OCI-LY1 (cell line): ENCODE results near the gene PVALEF.

Experiments used
- H2AFZ ChIP-seq: fragments of 200-600 bp; sonication (generic), shearing (Covaris generic); 2 replicates; pipeline ENCODE4 v1.6.0; 2014; ENCODE audit warnings: antibody characterized with exemption, mild to moderate bottlenecking, low read length
- H3F3A ChIP-seq: fragments of 200-600 bp; sonication (generic), shearing (Covaris generic); 2 replicates; pipeline ENCODE4 v1.6.0; 2014; ENCODE audit warnings: mild to moderate bottlenecking, antibody characterized with exemption, low read length, moderate library complexity; ENCODE audit not compliant: insufficient read depth
- H3K27ac ChIP-seq: fragments of 200-600 bp; sonication (generic); 2 replicates; pipeline ENCODE4 v1.5.1; 2014; ENCODE audit warnings: low read length, mixed run types, mild to moderate bottlenecking, low read depth; ENCODE audit not compliant: poor library complexity, severe bottlenecking
- H3K27me3 ChIP-seq: fragments of 200-600 bp; sonication (generic); 2 replicates; pipeline ENCODE4 v1.6.0; 2014; ENCODE audit warnings: antibody characterized with exemption, mild to moderate bottlenecking, low read length, moderate library complexity; ENCODE audit not compliant: insufficient read depth
- H3K36me3 ChIP-seq: fragments of 200-600 bp; sonication (generic); 2 replicates; pipeline ENCODE4 v1.6.1; 2014; ENCODE audit warnings: mild to moderate bottlenecking, antibody characterized with exemption, low read length, moderate library complexity, mixed read lengths; ENCODE audit not compliant: insufficient read depth
- H3K4me1 ChIP-seq: fragments of 200-600 bp; sonication (generic); 2 replicates; pipeline ENCODE4 v1.5.1; 2014; ENCODE audit warnings: mild to moderate bottlenecking, low read length, moderate library complexity; ENCODE audit not compliant: insufficient read depth, severe bottlenecking
- H3K4me2 ChIP-seq: fragments of 200-600 bp; sonication (generic), shearing (Covaris generic); 2 replicates; pipeline ENCODE4 v1.6.1; 2014; ENCODE audit warnings: low read length
- H3K4me3 ChIP-seq: fragments of 200-600 bp; sonication (generic); 2 replicates; pipeline ENCODE4 v1.5.1; 2014; ENCODE audit warnings: low read length, low read depth, mild to moderate bottlenecking, mixed read lengths; ENCODE audit not compliant: poor library complexity, severe bottlenecking
- H3K79me2 ChIP-seq: fragments of 200-600 bp; shearing (Covaris generic); 2 replicates; pipeline ENCODE4 v1.6.1; 2016; ENCODE audit warnings: mixed run types, low read length, mixed read lengths; ENCODE audit not compliant: insufficient read depth
- H3K9ac ChIP-seq: fragments of 200-600 bp; sonication (generic), shearing (Covaris generic); 2 replicates; pipeline ENCODE4 v1.6.1; 2014; ENCODE audit warnings: mild to moderate bottlenecking, low read length, mixed read lengths
- H3K9me2 ChIP-seq: fragments of 200-600 bp; sonication (generic), shearing (Covaris generic); 2 replicates; pipeline ENCODE4 v1.6.1; 2014; ENCODE audit warnings: low read depth, mild to moderate bottlenecking, low read length, mixed read lengths
- H3K9me3 ChIP-seq: fragments of 200-600 bp; shearing (Covaris generic); 2 replicates; pipeline ENCODE4 v1.6.1; 2014; ENCODE audit warnings: low read length, mixed read lengths
- H4K20me1 ChIP-seq: fragments of 200-600 bp; sonication (generic), shearing (Covaris generic); 2 replicates; pipeline ENCODE4 v1.6.0; 2016; ENCODE audit warnings: mild to moderate bottlenecking, low read length; ENCODE audit not compliant: insufficient read depth
- EZH2 ChIP-seq: fragments of 200-600 bp; sonication (generic), shearing (Covaris generic); IDR thresholded peaks from 2 replicates; pipeline ENCODE4 v1.8.0; 2017; ENCODE audit warnings: borderline replicate concordance, mixed run types, mild to moderate bottlenecking, antibody characterized with exemption, low read length, moderate library complexity, mixed read lengths
- TF ChIP-seq, protein P1 (sequence below): fragments of 200-600 bp; sonication (generic), shearing (Covaris generic); IDR thresholded peaks from 2 replicates; pipeline ENCODE4 v1.5.1; 2017; ENCODE audit warnings: mild to moderate bottlenecking, antibody characterized with exemption, low read length, moderate library complexity, mixed read lengths

PVALEF gene

DNA sequence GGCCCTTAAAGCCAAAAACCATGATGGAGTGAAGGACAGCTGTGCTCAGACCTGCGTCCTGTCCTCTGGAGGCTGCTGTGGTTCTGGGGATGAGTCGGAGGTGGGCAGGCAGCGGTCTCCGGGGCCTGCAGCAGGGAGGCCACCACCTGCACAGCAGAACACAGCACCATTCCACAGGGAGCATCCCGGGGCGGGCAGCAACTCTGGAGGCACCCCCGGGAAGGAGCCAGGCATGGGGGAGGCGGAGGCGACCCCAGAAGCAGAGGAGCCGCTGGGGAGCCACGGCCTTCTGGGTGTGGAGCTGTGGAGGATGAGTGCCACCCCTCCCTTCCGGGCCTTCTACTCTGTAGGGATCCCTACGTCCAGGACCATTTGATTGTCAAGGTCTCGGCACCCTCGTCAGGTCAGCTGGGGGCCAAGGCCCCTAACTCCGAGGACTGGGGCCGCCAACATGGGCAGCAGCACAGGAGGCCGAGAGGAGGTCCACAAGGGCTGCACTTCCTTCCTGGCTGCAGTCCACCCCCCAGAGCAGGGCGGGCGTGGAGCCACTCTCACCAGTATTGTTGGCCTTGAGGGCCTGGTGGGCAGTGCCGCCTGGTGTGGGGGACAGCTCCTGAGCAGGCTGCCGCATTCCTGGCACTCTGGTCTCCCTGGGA lies 33.6 kb downstream of the PVALEF start:
- H3F3A ChIP-seq = no peaks in the 10 kb centered on the region
- H2AFZ ChIP-seq = no peak overlapping the region
- H3K9me3 ChIP-seq = no peaks in the 10 kb centered on the region
- no peaks in the 10 kb centered on the region for H4K20me1 ChIP-seq
- H3K9me2 ChIP-seq = no peaks in the 10 kb centered on the region
- no peak overlapping the region for H3K4me3 ChIP-seq
- H3K27me3 ChIP-seq = no peaks in the 10 kb centered on the region
- no peak overlapping the region for H3K4me2 ChIP-seq
- TF ChIP-seq EZH2 = no peak
- H3K9ac ChIP-seq = no peak overlapping the region
- no peak overlapping the region for H3K27ac ChIP-seq
- no peaks in the 10 kb centered on the region for H3K79me2 ChIP-seq
- peaks cover 6% of the 10 kb centered on the region for H3K4me1 ChIP-seq
- H3K36me3 ChIP-seq = peaks cover 3% of the 10 kb centered on the region; the same call in 1 of the 2 replicates

DNA sequence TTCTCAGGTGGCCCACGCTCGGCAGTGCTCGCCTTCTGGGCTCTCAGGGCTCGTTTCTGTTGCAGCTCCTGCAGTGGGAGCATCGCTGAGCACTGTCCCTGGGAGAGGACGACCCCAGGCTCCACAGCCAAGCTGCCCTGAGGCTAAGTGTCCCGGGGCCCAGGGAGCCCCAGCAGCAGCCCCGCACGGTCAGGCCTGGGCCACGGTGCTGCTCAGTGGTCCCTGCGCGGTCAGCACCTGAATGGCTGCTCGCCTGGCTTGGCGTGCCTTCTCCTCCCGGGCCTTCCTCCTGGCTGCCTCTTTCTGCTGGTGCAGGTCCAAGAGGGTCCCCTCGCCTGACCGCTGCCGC lies 34.1 kb downstream of the PVALEF start:
- peaks cover 6% of the 10 kb centered on the region for H3K4me1 ChIP-seq
- no peak for TF ChIP-seq EZH2
- TF ChIP-seq, protein P1, sequence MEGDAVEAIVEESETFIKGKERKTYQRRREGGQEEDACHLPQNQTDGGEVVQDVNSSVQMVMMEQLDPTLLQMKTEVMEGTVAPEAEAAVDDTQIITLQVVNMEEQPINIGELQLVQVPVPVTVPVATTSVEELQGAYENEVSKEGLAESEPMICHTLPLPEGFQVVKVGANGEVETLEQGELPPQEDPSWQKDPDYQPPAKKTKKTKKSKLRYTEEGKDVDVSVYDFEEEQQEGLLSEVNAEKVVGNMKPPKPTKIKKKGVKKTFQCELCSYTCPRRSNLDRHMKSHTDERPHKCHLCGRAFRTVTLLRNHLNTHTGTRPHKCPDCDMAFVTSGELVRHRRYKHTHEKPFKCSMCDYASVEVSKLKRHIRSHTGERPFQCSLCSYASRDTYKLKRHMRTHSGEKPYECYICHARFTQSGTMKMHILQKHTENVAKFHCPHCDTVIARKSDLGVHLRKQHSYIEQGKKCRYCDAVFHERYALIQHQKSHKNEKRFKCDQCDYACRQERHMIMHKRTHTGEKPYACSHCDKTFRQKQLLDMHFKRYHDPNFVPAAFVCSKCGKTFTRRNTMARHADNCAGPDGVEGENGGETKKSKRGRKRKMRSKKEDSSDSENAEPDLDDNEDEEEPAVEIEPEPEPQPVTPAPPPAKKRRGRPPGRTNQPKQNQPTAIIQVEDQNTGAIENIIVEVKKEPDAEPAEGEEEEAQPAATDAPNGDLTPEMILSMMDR = no peak
- no peaks in the 10 kb centered on the region for H4K20me1 ChIP-seq
- no peak overlapping the region for H3K9ac ChIP-seq
- no peaks in the 10 kb centered on the region for H3K9me2 ChIP-seq
- H3K4me3 ChIP-seq = no peak overlapping the region
- H3K79me2 ChIP-seq = no peaks in the 10 kb centered on the region
- no peak overlapping the region for H2AFZ ChIP-seq
- no peak overlapping the region for H3K4me2 ChIP-seq
- H3K9me3 ChIP-seq = no peaks in the 10 kb centered on the region
- H3K27ac ChIP-seq = no peak overlapping the region
- no peaks in the 10 kb centered on the region for H3K27me3 ChIP-seq
- H3K36me3 ChIP-seq = peaks cover 3% of the 10 kb centered on the region; the same call in 1 of the 2 replicates
- no peaks in the 10 kb centered on the region for H3F3A ChIP-seq

DNA sequence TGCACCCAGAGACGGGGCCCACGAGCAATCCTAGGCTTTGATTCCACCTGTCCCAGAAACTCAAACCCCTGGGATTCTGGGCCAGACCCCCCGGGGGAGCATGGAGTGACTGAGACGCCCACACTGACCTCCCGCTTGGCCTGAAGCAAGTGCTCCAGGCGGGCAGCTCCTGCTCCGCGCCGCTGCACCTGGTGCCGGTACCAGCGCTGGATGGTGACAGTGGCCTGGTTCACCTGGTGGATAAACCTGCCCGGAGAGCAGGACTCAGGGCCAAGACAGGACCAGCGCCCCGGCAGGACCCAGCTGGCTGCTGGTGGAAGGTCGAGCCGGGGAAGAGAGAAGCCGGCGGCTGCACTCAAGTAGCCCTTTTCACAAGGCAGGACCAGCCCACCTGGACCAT lies 34.9 kb downstream of the PVALEF start:
- H3K27me3 ChIP-seq = no peaks in the 10 kb centered on the region
- H3K9ac ChIP-seq = no peak overlapping the region
- no peaks in the 10 kb centered on the region for H4K20me1 ChIP-seq
- TF ChIP-seq, protein P1 = no peak
- no peak for TF ChIP-seq EZH2
- H3K79me2 ChIP-seq = no peaks in the 10 kb centered on the region
- peaks cover 3% of the 10 kb centered on the region; the same call in 1 of the 2 replicates for H3K36me3 ChIP-seq
- no peak overlapping the region for H3K4me2 ChIP-seq
- H3K9me2 ChIP-seq = no peaks in the 10 kb centered on the region
- H2AFZ ChIP-seq = no peak overlapping the region
- H3K9me3 ChIP-seq = no peaks in the 10 kb centered on the region
- H3K4me3 ChIP-seq = no peak overlapping the region
- H3F3A ChIP-seq = no peaks in the 10 kb centered on the region
- no peak overlapping the region for H3K27ac ChIP-seq
- peaks cover 6% of the 10 kb centered on the region for H3K4me1 ChIP-seq
